Keratinocyte (primary cell): Measurements from ENCODE around the gene IL3. TPM values are rescaled to one million over a fixed set of nuclear protein-coding genes. Genes with fewer than 3 reads are reported as not detected.

Experiments
- DNase-seq: peaks from one replicate; pipeline ENCODE4 v3.0.0-alpha.2; 2011; ENCODE audit warnings: low read depth, missing footprints, low spot score
- FAIRE-seq: peaks from 2 replicates; lab custom pipeline; 2011; peaks lifted over from hg19 to GRCh38; lab: Jason Lieb, UNC
- H2AFZ ChIP-seq: 2 replicates; pipeline ENCODE4 v1.6.0; 2012; ENCODE audit warnings: low read length, control low read depth, inconsistent platforms; ENCODE audit not compliant: control insufficient read depth
- H3K27ac ChIP-seq: 2 replicates; pipeline ENCODE4 v1.5.1; 2011; ENCODE audit warnings: low read length; ENCODE audit not compliant: control insufficient read depth, insufficient read depth
- H3K27me3 ChIP-seq: 3 replicates; pipeline ENCODE4 v1.6.0; 2011; ENCODE audit warnings: low read length; ENCODE audit not compliant: control insufficient read depth, insufficient read depth; ENCODE audit errors: extremely low read depth
- H3K36me3 ChIP-seq, 2 experiments: 2 replicates in 1 of 2; 3 replicates in 1 of 2; pipeline ENCODE4 v1.5.1; 2011; ENCODE audit warnings: low read length in 2 of 2, mild to moderate bottlenecking in 1 of 2; ENCODE audit not compliant: control insufficient read depth in 2 of 2, insufficient read depth in 2 of 2; ENCODE audit errors: extremely low read depth in 1 of 2
- H3K4me1 ChIP-seq: 3 replicates; pipeline ENCODE4 v1.5.1; 2011; ENCODE audit warnings: low read length; ENCODE audit not compliant: control insufficient read depth, insufficient read depth; ENCODE audit errors: extremely low read depth
- H3K4me2 ChIP-seq: 3 replicates; pipeline ENCODE4 v1.6.0; 2011; ENCODE audit warnings: low read depth, low read length; ENCODE audit not compliant: control insufficient read depth, insufficient read depth; ENCODE audit errors: extremely low read depth
- H3K4me3 ChIP-seq, 3 experiments: fragments of 200-600 bp in 1 of 3; sonication (generic) in 1 of 3; 2 replicates in 2 of 3; 3 replicates in 1 of 3; pipeline ENCODE4 v1.5.1; 2011 to 2016; ENCODE audit warnings: low read length in 3 of 3, mild to moderate bottlenecking in 3 of 3, control low read depth in 2 of 3, inconsistent platforms in 1 of 3, low read depth in 1 of 3, mixed read lengths in 1 of 3, mixed run types in 1 of 3, moderate library complexity in 1 of 3; ENCODE audit not compliant: control insufficient read depth in 2 of 3, insufficient read depth in 2 of 3; ENCODE audit errors: extremely low read depth in 1 of 3
- H3K79me2 ChIP-seq: 2 replicates; pipeline ENCODE4 v1.6.0; 2012; ENCODE audit warnings: low read length; ENCODE audit not compliant: control insufficient read depth, insufficient read depth
- H3K9ac ChIP-seq: 3 replicates; pipeline ENCODE4 v1.6.0; 2011; ENCODE audit warnings: low read length; ENCODE audit not compliant: control insufficient read depth, insufficient read depth; ENCODE audit errors: extremely low read depth
- H3K9me1 ChIP-seq: 3 replicates; pipeline ENCODE4 v1.6.0; 2011; ENCODE audit warnings: low read length; ENCODE audit not compliant: control insufficient read depth, insufficient read depth; ENCODE audit errors: extremely low read depth
- H3K9me3 ChIP-seq: 2 replicates; pipeline ENCODE4 v1.5.1; 2012; ENCODE audit warnings: low read depth, low read length; ENCODE audit not compliant: control insufficient read depth
- H4K20me1 ChIP-seq: 3 replicates; pipeline ENCODE4 v1.6.0; 2011; ENCODE audit warnings: low read length; ENCODE audit not compliant: control insufficient read depth, insufficient read depth; ENCODE audit errors: extremely low read depth
- EZH2 ChIP-seq: IDR thresholded peaks from one replicate; pipeline ENCODE4 v1.6.1; 2012; ENCODE audit warnings: inconsistent platforms, mild to moderate bottlenecking, low read length, moderate library complexity
- dilution Hi-C: fragments of 300-500 bp; cut with MboI; formaldehyde crosslinking; loops from one replicate; pipeline ENCODE4 v1.7.0; 2020; ENCODE audit warnings: low sequenced_read_pairs; ENCODE audit not compliant: extremely low pct_ligation_motif_present
- polyA plus RNA-seq, 5 experiments: library from polyadenylated mRNA; depleted of rRNA in 3 of 5; stranded (reverse) in 3 of 5; stranded (forward) in 1 of 5; unstranded in 1 of 5; fragments of >200 nt; gene quantifications; 1 replicate in 1 of 5; 2 replicates in 3 of 5; 3 replicates in 1 of 5; pipeline versions ENCODE4 v1.2.1 to v1.2.3, GENCODE V29; 2011 to 2012; ENCODE audit warnings: missing spikeins in 2 of 5, low read depth in 1 of 5, low replicate concordance in 1 of 5
- TF ChIP-seq, protein P1 (sequence below), 3 experiments: IDR thresholded peaks in 1 of 3; conservative IDR thresholded peaks in 1 of 3; optimal IDR thresholded peaks in 1 of 3; 2 replicates in 2 of 3; 3 replicates in 1 of 3; pipeline versions ENCODE3 to v1.5.1; 2011; ENCODE audit warnings: low read length in 3 of 3, mild to moderate bottlenecking in 3 of 3, moderate library complexity in 2 of 3, control low read depth in 1 of 3, inconsistent platforms in 1 of 3; ENCODE audit not compliant: insufficient read depth in 2 of 3; ENCODE audit errors: extremely low read depth in 1 of 3

The IL3 gene
- polyA plus RNA-seq, 1 donor (not counting 4 experiments of a cell fraction or from before 2014, with no cell fraction given) = not detected

DNA sequence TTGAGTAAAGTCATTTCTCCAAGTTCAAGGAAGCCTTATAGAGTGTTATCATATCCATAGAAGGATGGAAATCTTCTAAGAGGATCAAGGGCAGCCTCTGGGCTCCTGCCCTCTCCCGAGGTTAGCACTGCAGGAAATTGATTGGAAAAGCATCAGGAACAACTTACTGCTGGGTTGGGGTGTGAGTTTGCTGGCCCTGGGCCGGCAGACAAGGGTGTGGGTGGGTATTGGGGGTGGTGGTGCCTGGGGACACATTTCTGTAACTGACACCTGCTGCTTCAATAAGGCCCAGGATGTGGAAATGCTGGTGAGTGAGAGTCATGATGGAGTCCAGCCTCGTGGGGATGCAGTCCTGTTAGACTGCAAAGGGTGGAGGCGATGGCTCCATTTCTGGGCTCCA, 18.6 kb downstream of the IL3 start:
- no peak overlapping the region for H3K27ac ChIP-seq
- H3K9me3 ChIP-seq = no peaks in the 10 kb centered on the region
- H2AFZ ChIP-seq = no peak overlapping the region
- no peaks in the 10 kb centered on the region for H4K20me1 ChIP-seq
- no peaks in the 10 kb centered on the region for H3K79me2 ChIP-seq
- H3K9me1 ChIP-seq = no peaks in the 10 kb centered on the region
- no peaks in the 10 kb centered on the region for H3K27me3 ChIP-seq
- dilution Hi-C loops = no loop called here
- no peak overlapping the region for H3K4me2 ChIP-seq
- no peak overlapping the region for H3K4me3 ChIP-seq
- no peak for DNase-seq
- FAIRE-seq = no peak
- H3K4me1 ChIP-seq = peaks cover 14% of the 10 kb centered on the region
- TF ChIP-seq, protein P1, sequence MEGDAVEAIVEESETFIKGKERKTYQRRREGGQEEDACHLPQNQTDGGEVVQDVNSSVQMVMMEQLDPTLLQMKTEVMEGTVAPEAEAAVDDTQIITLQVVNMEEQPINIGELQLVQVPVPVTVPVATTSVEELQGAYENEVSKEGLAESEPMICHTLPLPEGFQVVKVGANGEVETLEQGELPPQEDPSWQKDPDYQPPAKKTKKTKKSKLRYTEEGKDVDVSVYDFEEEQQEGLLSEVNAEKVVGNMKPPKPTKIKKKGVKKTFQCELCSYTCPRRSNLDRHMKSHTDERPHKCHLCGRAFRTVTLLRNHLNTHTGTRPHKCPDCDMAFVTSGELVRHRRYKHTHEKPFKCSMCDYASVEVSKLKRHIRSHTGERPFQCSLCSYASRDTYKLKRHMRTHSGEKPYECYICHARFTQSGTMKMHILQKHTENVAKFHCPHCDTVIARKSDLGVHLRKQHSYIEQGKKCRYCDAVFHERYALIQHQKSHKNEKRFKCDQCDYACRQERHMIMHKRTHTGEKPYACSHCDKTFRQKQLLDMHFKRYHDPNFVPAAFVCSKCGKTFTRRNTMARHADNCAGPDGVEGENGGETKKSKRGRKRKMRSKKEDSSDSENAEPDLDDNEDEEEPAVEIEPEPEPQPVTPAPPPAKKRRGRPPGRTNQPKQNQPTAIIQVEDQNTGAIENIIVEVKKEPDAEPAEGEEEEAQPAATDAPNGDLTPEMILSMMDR (optimal IDR thresholded peaks at IDR 0.05 in 1 of 3, IDR thresholded peaks at IDR 0.05 in 1 of 3, conservative IDR thresholded peaks at IDR 0.05 in 1 of 3; ENCODE audit: extremely low read depth in 1 of 3, insufficient read depth in 2 of 3, low read length in 3 of 3) = no peak
- H3K9ac ChIP-seq = no peak overlapping the region
- peaks cover 0 to 2% of the 10 kb centered on the region in 2 experiments for H3K36me3 ChIP-seq

GRCh38 chr5:132079619-132080018, 19.2 kb downstream of the IL3 start:
- dilution Hi-C loops = no loop called here
- no peaks in the 10 kb centered on the region for H3K79me2 ChIP-seq
- no peak overlapping the region for H3K4me2 ChIP-seq
- H3K27me3 ChIP-seq = no peaks in the 10 kb centered on the region
- no peak for FAIRE-seq
- H4K20me1 ChIP-seq = no peaks in the 10 kb centered on the region
- TF ChIP-seq, protein P1 (optimal IDR thresholded peaks at IDR 0.05 in 1 of 3, IDR thresholded peaks at IDR 0.05 in 1 of 3, conservative IDR thresholded peaks at IDR 0.05 in 1 of 3; ENCODE audit: extremely low read depth in 1 of 3, insufficient read depth in 2 of 3, low read length in 3 of 3) = no peak
- no peak for TF ChIP-seq EZH2
- no peak overlapping the region for H3K9ac ChIP-seq
- peaks cover 0 to 2% of the 10 kb centered on the region in 2 experiments for H3K36me3 ChIP-seq
- no peak for DNase-seq
- H3K4me3 ChIP-seq = no peak overlapping the region
- no peak overlapping the region for H2AFZ ChIP-seq
- H3K9me1 ChIP-seq = no peaks in the 10 kb centered on the region
- H3K4me1 ChIP-seq = peaks cover 9% of the 10 kb centered on the region
- H3K27ac ChIP-seq = no peak overlapping the region
- no peaks in the 10 kb centered on the region for H3K9me3 ChIP-seq
